Chondrocyte (in vitro differentiated cells): ENCODE results near the gene ADGRD1. TPM values are rescaled to one million over a fixed set of nuclear protein-coding genes. Genes with fewer than 3 reads are reported as not detected.
"Not testable (repeated sequence)": the region's sequence is repeated elsewhere in the genome, so short reads cannot be mapped to it uniquely, and the experiment has no call there.

Experiments
- DNase-seq: peaks from one replicate; pipeline ENCODE4 v3.0.0; 2021; ENCODE audit warnings: mixed read lengths, low spot score
- H3K27ac Mint-ChIP-seq: one replicate; pipeline ENCODE4 v1.8.0; 2021; ENCODE audit warnings: mild to moderate bottlenecking, moderate library complexity, mixed read lengths; ENCODE audit not compliant: unreplicated experiment
- H3K27me3 Mint-ChIP-seq: 2 replicates; pipeline ENCODE4 v1.8.0; 2021; ENCODE audit warnings: low read depth, mixed read lengths
- H3K36me3 Mint-ChIP-seq: 2 replicates; pipeline ENCODE4 v1.8.0; 2021; ENCODE audit warnings: low read depth, mixed read lengths
- H3K4me1 Mint-ChIP-seq: 2 replicates; pipeline ENCODE4 v1.8.0; 2021; ENCODE audit warnings: low read depth, mild to moderate bottlenecking, mixed read lengths
- H3K4me3 Mint-ChIP-seq: one replicate; pipeline ENCODE4 v1.8.0; 2021; ENCODE audit warnings: mild to moderate bottlenecking, moderate library complexity, mixed read lengths; ENCODE audit not compliant: unreplicated experiment
- H3K9me3 Mint-ChIP-seq: 2 replicates; pipeline ENCODE4 v1.8.0; 2021; ENCODE audit warnings: low read depth, mixed read lengths
- CTCF ChIP-seq: fragments of 200-600 bp; sonication (generic); IDR thresholded peaks from 2 replicates; pipeline ENCODE4 v1.5.0; 2021; ENCODE audit warnings: antibody characterized with exemption, mild to moderate bottlenecking, moderate library complexity
- total RNA-seq: library from RNA; stranded (reverse); gene quantifications from 3 replicates; pipeline ENCODE4 v1.2.1, GENCODE V29; 2021

ADGRD1 gene
- total RNA-seq, 1 donor from 2014 or later = 4.7 TPM

- Mint-ChIP-seq H3K27me3 (peaks cover 8% of the 10 kb centered on the region), H3K4me1 (no peaks in the 10 kb centered on the region), H3K27ac (no peak overlapping the region), H3K36me3 (no peaks in the 10 kb centered on the region), H3K4me3 (no peak overlapping the region), H3K9me3 (no peaks in the 10 kb centered on the region)
- TF ChIP-seq CTCF = no peak
- DNase-seq = no peak
These were observed 36.3 kb downstream of the ADGRD1 start for GRCh38 chr12:130990034-130990433.

GRCh38 chr12:130992448-130992847, 38.7 kb downstream of the ADGRD1 start:
- Mint-ChIP-seq H3K9me3 (no peaks in the 10 kb centered on the region), H3K36me3 (no peaks in the 10 kb centered on the region), H3K4me1 (no peaks in the 10 kb centered on the region), H3K4me3 (no peak overlapping the region), H3K27ac (no peak overlapping the region), H3K27me3 (peaks cover 2% of the 10 kb centered on the region)
- no peak for TF ChIP-seq CTCF
- no peak for DNase-seq

GRCh38 chr12:130992979-130993538, 39.4 kb downstream of the ADGRD1 start:
- Mint-ChIP-seq H3K4me1 (no peaks in the 10 kb centered on the region), H3K4me3 (no peak overlapping the region), H3K27me3 (peaks cover 2% of the 10 kb centered on the region), H3K9me3 (no peaks in the 10 kb centered on the region), H3K36me3 (no peaks in the 10 kb centered on the region), H3K27ac (no peak overlapping the region)
- DNase-seq = no peak
- no peak for TF ChIP-seq CTCF

- no peaks in the 10 kb centered on the region for H3K9me3 Mint-ChIP-seq
- no peak overlapping the region for H3K27ac Mint-ChIP-seq
- H3K4me1 Mint-ChIP-seq = no peaks in the 10 kb centered on the region
- no peaks in the 10 kb centered on the region for H3K36me3 Mint-ChIP-seq
- no peak overlapping the region for H3K4me3 Mint-ChIP-seq
- DNase-seq = no peak
- TF ChIP-seq CTCF = no peak
- H3K27me3 Mint-ChIP-seq = peaks cover 2% of the 10 kb centered on the region
These were observed 40.3 kb downstream of the ADGRD1 start for GRCh38 chr12:130993759-130994670.

GRCh38 chr12:130994821-130995375, 41.2 kb downstream of the ADGRD1 start:
- Mint-ChIP-seq H3K27ac (no peak overlapping the region), H3K4me3 (no peak overlapping the region), H3K9me3 (no peaks in the 10 kb centered on the region), H3K36me3 (peaks cover 2% of the 10 kb centered on the region), H3K4me1 (no peaks in the 10 kb centered on the region), H3K27me3 (peaks cover 2% of the 10 kb centered on the region)
- no peak for TF ChIP-seq CTCF
- no peak for DNase-seq

GRCh38 chr12:130995386-130995969, 41.8 kb downstream of the ADGRD1 start:
- not testable (repeated sequence) for DNase-seq, H3K9me3 Mint-ChIP-seq, H3K36me3 Mint-ChIP-seq, H3K27ac Mint-ChIP-seq, H3K4me3 Mint-ChIP-seq, H3K27me3 Mint-ChIP-seq, H3K4me1 Mint-ChIP-seq
